H9 (cell line): ENCODE measurements around the gene MAPK14. TPM values are rescaled to one million over a fixed set of nuclear protein-coding genes. Genes with fewer than 3 reads are reported as not detected.

Experiments used
- DNase-seq: peaks from one replicate; pipeline ENCODE4 v3.0.0-alpha.2; 2017
- H2AFZ ChIP-seq: one replicate; pipeline ENCODE4 v1.6.1; 2013; ENCODE audit warnings: mild to moderate bottlenecking, low read length, control low read depth, moderate library complexity
- H2AK5ac ChIP-seq: 2 replicates; pipeline ENCODE4 v1.6.1; 2013; ENCODE audit warnings: low read length, control low read depth, mixed read lengths; ENCODE audit not compliant: insufficient read length
- H2BK120ac ChIP-seq: one replicate; pipeline ENCODE4 v1.6.1; 2013; ENCODE audit warnings: low read depth, mild to moderate bottlenecking, low read length, control low read depth, inconsistent platforms; ENCODE audit not compliant: poor library complexity, severe bottlenecking
- H2BK12ac ChIP-seq: 2 replicates; pipeline ENCODE4 v1.6.1; 2013; ENCODE audit warnings: low read length, control low read depth, mixed read lengths, low read depth; ENCODE audit not compliant: insufficient read length
- H2BK15ac ChIP-seq: 2 replicates; pipeline ENCODE4 v1.6.1; 2013; ENCODE audit warnings: low read depth, low read length, control low read depth
- H2BK20ac ChIP-seq: one replicate; pipeline ENCODE4 v1.6.1; 2013; ENCODE audit warnings: low read depth, mild to moderate bottlenecking, low read length, control low read depth, inconsistent platforms; ENCODE audit not compliant: poor library complexity, severe bottlenecking
- H2BK5ac ChIP-seq: 2 replicates; pipeline ENCODE4 v1.6.1; 2013; ENCODE audit warnings: low read length, control low read depth, mixed read lengths; ENCODE audit not compliant: insufficient read length
- H3K14ac ChIP-seq: 2 replicates; pipeline ENCODE4 v1.6.1; 2013; ENCODE audit warnings: low read length, control low read depth; ENCODE audit not compliant: insufficient read depth
- H3K18ac ChIP-seq: 2 replicates; pipeline ENCODE4 v1.6.1; 2013; ENCODE audit warnings: low read depth, mild to moderate bottlenecking, mixed read lengths, low read length, control low read depth; ENCODE audit not compliant: insufficient read length
- H3K23ac ChIP-seq: 2 replicates; pipeline ENCODE4 v1.6.1; 2013; ENCODE audit warnings: low read length, control low read depth, mixed read lengths, low read depth; ENCODE audit not compliant: insufficient read length
- H3K23me2 ChIP-seq: 2 replicates; pipeline ENCODE4 v1.6.1; 2013; ENCODE audit warnings: low read depth, mild to moderate bottlenecking, mixed read lengths, low read length, control low read depth; ENCODE audit not compliant: insufficient read length, poor library complexity, severe bottlenecking
- H3K27ac ChIP-seq: 2 replicates; pipeline ENCODE4 v1.5.1; 2013; ENCODE audit warnings: low read length, control low read depth, mixed read lengths, low read depth; ENCODE audit not compliant: insufficient read length
- H3K27me3 ChIP-seq: 2 replicates; pipeline ENCODE4 v1.6.1; 2013; ENCODE audit warnings: low read length, control low read depth, inconsistent platforms; ENCODE audit not compliant: insufficient read depth
- H3K4ac ChIP-seq: 2 replicates; pipeline ENCODE4 v1.6.1; 2013; ENCODE audit warnings: low read depth, mild to moderate bottlenecking, control low read depth, inconsistent platforms, low read length, moderate library complexity
- H3K4me1 ChIP-seq: 2 replicates; pipeline ENCODE4 v1.6.1; 2013; ENCODE audit warnings: low read length, control low read depth, inconsistent platforms; ENCODE audit not compliant: insufficient read depth
- H3K4me2 ChIP-seq: 2 replicates; pipeline ENCODE4 v1.6.1; 2013; ENCODE audit warnings: low read length, control low read depth, mixed read lengths; ENCODE audit not compliant: insufficient read length, insufficient read depth
- H3K56ac ChIP-seq: 2 replicates; pipeline ENCODE4 v1.6.1; 2013; ENCODE audit warnings: low read depth, mild to moderate bottlenecking, mixed read lengths, low read length, control low read depth; ENCODE audit not compliant: insufficient read length
- H3K79me1 ChIP-seq: 2 replicates; pipeline ENCODE4 v1.6.1; 2013; ENCODE audit warnings: low read depth, mild to moderate bottlenecking, moderate library complexity, low read length, control low read depth, inconsistent platforms; ENCODE audit not compliant: insufficient read depth, poor library complexity, severe bottlenecking
- H3K79me2 ChIP-seq: 2 replicates; pipeline ENCODE4 v1.6.1; 2013; ENCODE audit warnings: low read length, control low read depth, inconsistent platforms; ENCODE audit not compliant: insufficient read depth
- H3K9ac ChIP-seq: 2 replicates; pipeline ENCODE4 v1.6.1; 2013; ENCODE audit warnings: low read length, control low read depth, mixed read lengths; ENCODE audit not compliant: insufficient read length; ENCODE audit errors: extremely low read depth
- H3K9me3 ChIP-seq: one replicate; pipeline ENCODE4 v1.6.1; 2013; ENCODE audit warnings: low read depth, low read length, inconsistent platforms; ENCODE audit not compliant: control insufficient read depth
- H3T11ph ChIP-seq: one replicate; pipeline ENCODE4 v1.6.1; 2013; ENCODE audit warnings: mild to moderate bottlenecking, low read length, control low read depth, inconsistent platforms
- H4K20me1 ChIP-seq: one replicate; pipeline ENCODE4 v1.6.1; 2013; ENCODE audit not compliant: control insufficient read depth, insufficient read length, insufficient read depth
- H4K5ac ChIP-seq: 2 replicates; pipeline ENCODE4 v1.6.1; 2013; ENCODE audit warnings: low read depth, mild to moderate bottlenecking, mixed read lengths, low read length, control low read depth; ENCODE audit not compliant: insufficient read length
- H4K8ac ChIP-seq: replicated peaks from 2 replicates; pipeline ENCODE4 v1.6.1; 2013; ENCODE audit warnings: low read length, control low read depth, mixed read lengths, low read depth; ENCODE audit not compliant: insufficient read length
- H4K91ac ChIP-seq: 2 replicates; pipeline ENCODE4 v1.6.1; 2013; ENCODE audit warnings: low read depth, mild to moderate bottlenecking, moderate library complexity, mixed read lengths, low read length, control low read depth; ENCODE audit not compliant: insufficient read length
- H3K27ac Mint-ChIP-seq, 3 experiments: 2 replicates in 2 of 3; 3 replicates in 1 of 3; pipeline ENCODE4 v1.8.0; 2020 to 2021; ENCODE audit warnings: mixed read lengths in 3 of 3, mild to moderate bottlenecking in 1 of 3, moderate library complexity in 1 of 3
- H3K27me3 Mint-ChIP-seq: 2 replicates; pipeline ENCODE4 v1.8.0; 2021; ENCODE audit warnings: low read depth, mild to moderate bottlenecking, moderate library complexity, mixed read lengths
- H3K36me3 Mint-ChIP-seq, 3 experiments: 2 replicates in 2 of 3; 3 replicates in 1 of 3; pipeline ENCODE4 v1.8.0; 2020 to 2021; ENCODE audit warnings: low read depth in 3 of 3, mixed read lengths in 3 of 3; ENCODE audit not compliant: insufficient read depth in 1 of 3
- H3K4me1 Mint-ChIP-seq, 2 experiments: 2 replicates each; pipeline ENCODE4 v1.8.0; 2020; ENCODE audit warnings: mixed read lengths in 2 of 2
- H3K4me3 Mint-ChIP-seq, 2 experiments: 2 replicates in 1 of 2; 3 replicates in 1 of 2; pipeline ENCODE4 v1.8.0; 2020 to 2021; ENCODE audit warnings: mild to moderate bottlenecking in 2 of 2, mixed read lengths in 2 of 2, moderate library complexity in 1 of 2
- H3K9me3 Mint-ChIP-seq, 2 experiments: 2 replicates in 1 of 2; 3 replicates in 1 of 2; pipeline ENCODE4 v1.8.0; 2020; ENCODE audit warnings: mild to moderate bottlenecking in 2 of 2, mixed read lengths in 2 of 2, moderate library complexity in 1 of 2
- CTCF ChIP-seq: fragments of 200-600 bp; sonication (generic); conservative IDR thresholded peaks from 3 replicates; pipeline ENCODE4 v1.8.0; 2021; ENCODE audit warnings: antibody characterized with exemption, mild to moderate bottlenecking
- WGBS: extraction: QIAGEN DNeasy Blood & Tissue Kit; methylation state at CpG from one replicate; pipeline ENCODE4 v1.1.7; 2013; ENCODE audit warnings: missing lambda C conversion rate, low lambda C conversion rate, mixed read lengths; ENCODE audit not compliant: insufficient read length; ENCODE audit errors: extremely low coverage; 5-methylcytosine and 5-hydroxymethylcytosine counted together
- total RNA-seq: library from RNA; stranded (reverse); gene quantifications from 2 replicates; pipeline ENCODE4 v1.2.1, GENCODE V29; 2021

Gene MAPK14
- total RNA-seq, 1 experiment from 2014 or later = 40.5 TPM

DNA sequence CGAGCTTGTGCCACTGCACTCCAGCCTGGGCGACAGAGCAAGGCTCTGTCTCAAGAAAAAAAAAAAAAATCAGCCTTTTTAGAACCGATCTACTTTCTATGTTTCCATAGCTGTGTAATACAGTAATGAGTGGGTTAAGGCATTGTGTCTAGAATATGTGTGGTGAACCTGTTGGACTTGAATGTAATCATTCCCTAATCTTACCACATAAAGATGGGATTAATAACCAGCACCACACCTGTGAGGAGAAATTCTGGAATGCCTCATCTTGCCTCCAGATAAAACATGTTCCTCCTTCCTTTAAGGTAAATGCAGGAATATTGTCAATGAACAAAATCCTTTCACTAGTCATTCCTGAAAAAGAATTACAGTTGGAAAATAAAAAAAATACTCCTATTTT lies 43.7 kb downstream of the MAPK14 start:
- no peaks in the 10 kb centered on the region for H4K20me1 ChIP-seq
- H3K27ac ChIP-seq = no peak overlapping the region
- DNase-seq = no peak
- no peaks in the 10 kb centered on the region for H3K27me3 ChIP-seq
- H3K14ac ChIP-seq = no peak overlapping the region
- no peaks in the 10 kb centered on the region for H3K9me3 Mint-ChIP-seq
- H2BK5ac ChIP-seq = no peak overlapping the region
- H4K91ac ChIP-seq = no peak overlapping the region
- no peak overlapping the region for H4K8ac ChIP-seq
- no CpG with 5 or more reads among the region's 3 CpGs for WGBS
- no peak overlapping the region for H2AFZ ChIP-seq
- H3T11ph ChIP-seq = no peak overlapping the region
- H3K18ac ChIP-seq = no peak overlapping the region
- no peaks in the 10 kb centered on the region for H3K79me2 ChIP-seq
- H4K5ac ChIP-seq = no peak overlapping the region
- no peak overlapping the region for H2BK120ac ChIP-seq
- no peak overlapping the region for H3K4ac ChIP-seq
- H3K27ac Mint-ChIP-seq = no peak overlapping the region
- no peak for TF ChIP-seq CTCF
- H3K27me3 Mint-ChIP-seq = no peaks in the 10 kb centered on the region
- H2BK12ac ChIP-seq = no peak overlapping the region
- H3K23me2 ChIP-seq = no peaks in the 10 kb centered on the region
- H3K23ac ChIP-seq = no peak overlapping the region
- H3K36me3 Mint-ChIP-seq = peaks cover 0 to 8% (median 0%) of the 10 kb centered on the region in 3 experiments; a peak in 2 of 7 replicates
- no peaks in the 10 kb centered on the region for H3K9me3 ChIP-seq
- no peak overlapping the region for H2BK20ac ChIP-seq
- no peaks in the 10 kb centered on the region for H3K4me1 Mint-ChIP-seq
- H2BK15ac ChIP-seq = no peak overlapping the region
- H3K4me2 ChIP-seq = no peak overlapping the region
- H2AK5ac ChIP-seq = no peak overlapping the region
- no peak overlapping the region for H3K9ac ChIP-seq
- no peak overlapping the region for H3K4me3 Mint-ChIP-seq
- no peaks in the 10 kb centered on the region for H3K4me1 ChIP-seq
- H3K56ac ChIP-seq = no peak overlapping the region
- no peaks in the 10 kb centered on the region for H3K79me1 ChIP-seq
